DND-41 (cell line): ENCODE data around the gene INPP5A.

Source experiments
- EZH2 ChIP-seq: IDR thresholded peaks from 3 replicates; pipeline ENCODE4 v1.6.1; 2012; ENCODE audit warnings: borderline replicate concordance, low read depth, mild to moderate bottlenecking, moderate library complexity, low read length, inconsistent platforms; ENCODE audit not compliant: severe bottlenecking
- TF ChIP-seq, protein P1 (sequence below): IDR thresholded peaks from 2 replicates; pipeline ENCODE4 v1.5.1; 2012; ENCODE audit warnings: borderline replicate concordance, low read length, moderate library complexity, mild to moderate bottlenecking; ENCODE audit not compliant: poor library complexity, severe bottlenecking; ENCODE audit errors: extremely low read depth

DNA sequence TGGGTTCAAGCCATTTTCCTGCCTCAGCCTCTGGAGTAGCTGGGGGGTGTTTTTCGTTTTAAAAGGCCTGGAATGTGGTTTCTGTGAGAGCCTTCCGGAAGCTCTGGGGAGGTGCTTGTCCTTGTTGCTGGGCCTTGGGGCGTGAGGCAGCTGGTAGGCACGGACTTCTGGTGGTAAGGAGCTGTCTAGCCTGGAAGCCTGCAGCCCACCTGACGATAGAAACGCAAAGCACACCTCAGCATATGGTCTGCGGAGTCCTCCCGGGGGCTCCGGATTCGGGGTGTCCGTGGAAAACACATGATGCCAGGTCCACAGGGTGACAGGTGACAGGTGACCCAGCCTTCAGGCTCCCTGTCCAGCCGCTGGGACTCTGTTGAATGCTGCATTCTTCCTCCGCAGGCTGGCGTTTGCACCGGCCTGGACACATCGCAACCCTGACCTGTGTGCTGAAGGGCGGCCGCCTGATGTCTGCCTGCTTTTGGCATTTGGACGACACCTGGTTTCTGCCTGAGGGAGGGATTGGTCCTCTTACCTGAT is 37.3 kb downstream of the INPP5A start:
- TF ChIP-seq EZH2, result no peak
- TF ChIP-seq, protein P1, sequence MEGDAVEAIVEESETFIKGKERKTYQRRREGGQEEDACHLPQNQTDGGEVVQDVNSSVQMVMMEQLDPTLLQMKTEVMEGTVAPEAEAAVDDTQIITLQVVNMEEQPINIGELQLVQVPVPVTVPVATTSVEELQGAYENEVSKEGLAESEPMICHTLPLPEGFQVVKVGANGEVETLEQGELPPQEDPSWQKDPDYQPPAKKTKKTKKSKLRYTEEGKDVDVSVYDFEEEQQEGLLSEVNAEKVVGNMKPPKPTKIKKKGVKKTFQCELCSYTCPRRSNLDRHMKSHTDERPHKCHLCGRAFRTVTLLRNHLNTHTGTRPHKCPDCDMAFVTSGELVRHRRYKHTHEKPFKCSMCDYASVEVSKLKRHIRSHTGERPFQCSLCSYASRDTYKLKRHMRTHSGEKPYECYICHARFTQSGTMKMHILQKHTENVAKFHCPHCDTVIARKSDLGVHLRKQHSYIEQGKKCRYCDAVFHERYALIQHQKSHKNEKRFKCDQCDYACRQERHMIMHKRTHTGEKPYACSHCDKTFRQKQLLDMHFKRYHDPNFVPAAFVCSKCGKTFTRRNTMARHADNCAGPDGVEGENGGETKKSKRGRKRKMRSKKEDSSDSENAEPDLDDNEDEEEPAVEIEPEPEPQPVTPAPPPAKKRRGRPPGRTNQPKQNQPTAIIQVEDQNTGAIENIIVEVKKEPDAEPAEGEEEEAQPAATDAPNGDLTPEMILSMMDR, result no peak
